ENCODE data around the gene ZP4.
A peak's percentile ranks its signal among the peaks of the same experiment; 100 is the strongest.

The ZP4 gene

GRCh38 chr1:237884237-237884636, 6.5 kb downstream of the ZP4 start:
- Histone ChIP-seq H2BK12ac (ENCODE audit: low read length in 2 of 2) (no peak overlapping the region), H2BK120ac (ENCODE audit: low read depth, low read length) (no peak overlapping the region), H2BK15ac (ENCODE audit: low read depth, poor library complexity, severe bottlenecking) (no peak overlapping the region), H3K4me1 (ENCODE audit: control insufficient read depth, insufficient read depth, low read depth, low read length) (peaks cover 2% of the 10 kb centered on the region), H2AFZ (ENCODE audit: low read depth, low read length) (no peak overlapping the region), H3K79me1 (replicated peaks; ENCODE audit: low read length, poor library complexity, severe bottlenecking) (no peaks in the 10 kb centered on the region), H2AK5ac (ENCODE audit: low read length, severe bottlenecking) (no peak overlapping the region), H3K18ac (ENCODE audit: low read depth in 1 of 2, low read length in 2 of 2) (no peak overlapping the region), H3K27ac (ENCODE audit: low read length, poor library complexity, severe bottlenecking) (no peak overlapping the region), H2BK5ac (ENCODE audit: low read depth, low read length, poor library complexity, severe bottlenecking) (no peak overlapping the region), H4K91ac (ENCODE audit: low read length) (no peak overlapping the region), H3K4ac (ENCODE audit: low read depth in 1 of 2, low read length in 2 of 2) (no peak overlapping the region), H3K36me3 (ENCODE audit: control insufficient read depth in 1 of 2, insufficient read depth in 2 of 2, low read depth in 1 of 2, low read length in 2 of 2) (no peaks in the 10 kb centered on the region), H3K4me3 (ENCODE audit: insufficient read depth in 1 of 2, low read depth in 1 of 2, low read length in 2 of 2) (no peak overlapping the region), H3K9me3 (ENCODE audit: control insufficient read depth, low read length) (no peaks in the 10 kb centered on the region), H3K14ac (ENCODE audit: low read length in 2 of 2) (no peak overlapping the region), H3K4me2 (ENCODE audit: low read length, poor library complexity, severe bottlenecking) (no peak overlapping the region), H3K27me3 (ENCODE audit: control insufficient read depth in 1 of 2, insufficient read depth in 1 of 2, low read length in 2 of 2) (no peaks in the 10 kb centered on the region), H4K8ac (ENCODE audit: low read length) (no peak overlapping the region), H3K9ac (ENCODE audit: low read length) (no peak overlapping the region), H3K23ac (ENCODE audit: low read length in 2 of 2) (no peak overlapping the region)
- WGBS: 68% methylated on average over 2 of the region's 2 CpGs
- DNase-seq: no peak

GRCh38 chr1:237879195-237879594, 11.5 kb downstream of the ZP4 start:
- no peaks in the 10 kb centered on the region for H3K9me3 ChIP-seq (ENCODE audit: control insufficient read depth, low read length)
- no peak overlapping the region for H2BK120ac ChIP-seq (ENCODE audit: low read depth, low read length)
- no peak overlapping the region for H3K9ac ChIP-seq (ENCODE audit: low read length)
- no peak overlapping the region for H3K14ac ChIP-seq (ENCODE audit: low read length in 2 of 2)
- H3K36me3 ChIP-seq (ENCODE audit: control insufficient read depth in 1 of 2, insufficient read depth in 2 of 2, low read depth in 1 of 2, low read length in 2 of 2): no peaks in the 10 kb centered on the region
- H3K79me1 ChIP-seq (replicated peaks; ENCODE audit: low read length, poor library complexity, severe bottlenecking): no peaks in the 10 kb centered on the region
- no peak overlapping the region for H2AFZ ChIP-seq (ENCODE audit: low read depth, low read length)
- no peak overlapping the region for H3K4ac ChIP-seq (ENCODE audit: low read depth in 1 of 2, low read length in 2 of 2)
- H2BK5ac ChIP-seq (ENCODE audit: low read depth, low read length, poor library complexity, severe bottlenecking): no peak overlapping the region
- no peak overlapping the region for H3K23ac ChIP-seq (ENCODE audit: low read length in 2 of 2)
- H3K27me3 ChIP-seq (ENCODE audit: control insufficient read depth in 1 of 2, insufficient read depth in 1 of 2, low read length in 2 of 2): no peaks in the 10 kb centered on the region
- no peak overlapping the region for H2AK5ac ChIP-seq (ENCODE audit: low read length, severe bottlenecking)
- H4K91ac ChIP-seq (ENCODE audit: low read length): no peak overlapping the region
- H3K4me1 ChIP-seq (ENCODE audit: control insufficient read depth, insufficient read depth, low read depth, low read length): peaks cover 4% of the 10 kb centered on the region
- H2BK12ac ChIP-seq (ENCODE audit: low read length in 2 of 2): no peak overlapping the region
- no peak overlapping the region for H3K18ac ChIP-seq (ENCODE audit: low read depth in 1 of 2, low read length in 2 of 2)
- H3K4me2 ChIP-seq (ENCODE audit: low read length, poor library complexity, severe bottlenecking): no peak overlapping the region
- H3K27ac ChIP-seq (ENCODE audit: low read length, poor library complexity, severe bottlenecking): peak overlapping the region; percentile 20
- H2BK15ac ChIP-seq (ENCODE audit: low read depth, poor library complexity, severe bottlenecking): no peak overlapping the region
- peak; percentile 63 for DNase-seq
- H4K8ac ChIP-seq (ENCODE audit: low read length): no peak overlapping the region
- H3K4me3 ChIP-seq (ENCODE audit: insufficient read depth in 1 of 2, low read depth in 1 of 2, low read length in 2 of 2): no peak overlapping the region

- DNase-seq: no peak
- Histone ChIP-seq H3K27ac (ENCODE audit: low read length, poor library complexity, severe bottlenecking) (no peak overlapping the region), H2AFZ (ENCODE audit: low read depth, low read length) (no peak overlapping the region), H3K4me3 (ENCODE audit: insufficient read depth in 1 of 2, low read depth in 1 of 2, low read length in 2 of 2) (no peak overlapping the region), H3K9me3 (ENCODE audit: control insufficient read depth, low read length) (no peaks in the 10 kb centered on the region), H3K4me2 (ENCODE audit: low read length, poor library complexity, severe bottlenecking) (no peak overlapping the region), H3K18ac (ENCODE audit: low read depth in 1 of 2, low read length in 2 of 2) (no peak overlapping the region), H4K91ac (ENCODE audit: low read length) (no peak overlapping the region), H4K8ac (ENCODE audit: low read length) (no peak overlapping the region), H2BK5ac (ENCODE audit: low read depth, low read length, poor library complexity, severe bottlenecking) (no peak overlapping the region), H3K79me1 (replicated peaks; ENCODE audit: low read length, poor library complexity, severe bottlenecking) (no peaks in the 10 kb centered on the region), H2AK5ac (ENCODE audit: low read length, severe bottlenecking) (no peak overlapping the region), H3K4ac (ENCODE audit: low read depth in 1 of 2, low read length in 2 of 2) (no peak overlapping the region), H3K23ac (ENCODE audit: low read length in 2 of 2) (no peak overlapping the region), H3K27me3 (ENCODE audit: control insufficient read depth in 1 of 2, insufficient read depth in 1 of 2, low read length in 2 of 2) (no peaks in the 10 kb centered on the region), H3K14ac (ENCODE audit: low read length in 2 of 2) (no peak overlapping the region), H2BK120ac (ENCODE audit: low read depth, low read length) (no peak overlapping the region), H2BK12ac (ENCODE audit: low read length in 2 of 2) (no peak overlapping the region), H3K36me3 (ENCODE audit: control insufficient read depth in 1 of 2, insufficient read depth in 2 of 2, low read depth in 1 of 2, low read length in 2 of 2) (no peaks in the 10 kb centered on the region), H3K4me1 (ENCODE audit: control insufficient read depth, insufficient read depth, low read depth, low read length) (peaks cover 7% of the 10 kb centered on the region), H2BK15ac (ENCODE audit: low read depth, poor library complexity, severe bottlenecking) (no peak overlapping the region), H3K9ac (ENCODE audit: low read length) (no peak overlapping the region)
- no CpG with 5 or more reads among the region's 1 CpG for WGBS
These were observed 12.3 kb downstream of the ZP4 start for GRCh38 chr1:237878406-237878805.

- Histone ChIP-seq H3K9me3 (ENCODE audit: control insufficient read depth, low read length) (no peaks in the 10 kb centered on the region), H2BK12ac (ENCODE audit: low read length in 2 of 2) (no peak overlapping the region), H3K4ac (ENCODE audit: low read depth in 1 of 2, low read length in 2 of 2) (no peak overlapping the region), H3K27ac (ENCODE audit: low read length, poor library complexity, severe bottlenecking) (no peak overlapping the region), H3K4me1 (ENCODE audit: control insufficient read depth, insufficient read depth, low read depth, low read length) (peaks cover 7% of the 10 kb centered on the region), H3K9ac (ENCODE audit: low read length) (no peak overlapping the region), H2BK15ac (ENCODE audit: low read depth, poor library complexity, severe bottlenecking) (no peak overlapping the region), H3K79me1 (replicated peaks; ENCODE audit: low read length, poor library complexity, severe bottlenecking) (no peaks in the 10 kb centered on the region), H3K18ac (ENCODE audit: low read depth in 1 of 2, low read length in 2 of 2) (no peak overlapping the region), H3K4me3 (ENCODE audit: insufficient read depth in 1 of 2, low read depth in 1 of 2, low read length in 2 of 2) (no peak overlapping the region), H2AK5ac (ENCODE audit: low read length, severe bottlenecking) (no peak overlapping the region), H3K23ac (ENCODE audit: low read length in 2 of 2) (no peak overlapping the region), H4K91ac (ENCODE audit: low read length) (no peak overlapping the region), H3K36me3 (ENCODE audit: control insufficient read depth in 1 of 2, insufficient read depth in 2 of 2, low read depth in 1 of 2, low read length in 2 of 2) (no peaks in the 10 kb centered on the region), H3K27me3 (ENCODE audit: control insufficient read depth in 1 of 2, insufficient read depth in 1 of 2, low read length in 2 of 2) (no peaks in the 10 kb centered on the region), H2BK5ac (ENCODE audit: low read depth, low read length, poor library complexity, severe bottlenecking) (no peak overlapping the region), H3K4me2 (ENCODE audit: low read length, poor library complexity, severe bottlenecking) (no peak overlapping the region), H3K14ac (ENCODE audit: low read length in 2 of 2) (no peak overlapping the region), H2BK120ac (ENCODE audit: low read depth, low read length) (no peak overlapping the region), H2AFZ (ENCODE audit: low read depth, low read length) (no peak overlapping the region), H4K8ac (ENCODE audit: low read length) (no peak overlapping the region)
- WGBS: 76% methylated on average over 4 of the region's 4 CpGs
- no peak for DNase-seq
These were observed 13.1 kb downstream of the ZP4 start for GRCh38 chr1:237877631-237878030.

Data from mesenchymal stem cell (in vitro differentiated cells and primary cell).